HG02678 (cell line): ENCODE measurements around the gene SPPL2B.

Experiments
- ATAC-seq: cut with Tn5 transposase; IDR thresholded peaks from one replicate; pipeline ENCODE4 v1.9.1; 2021; ENCODE audit warnings: mild to moderate bottlenecking, moderate library complexity; ENCODE audit not compliant: unreplicated experiment

The SPPL2B gene

GRCh38 chr19:2353159-2353886, 24.8 kb downstream of the SPPL2B start:
- no peak for ATAC-seq

- ATAC-seq: no peak
These were observed 25.6 kb downstream of the SPPL2B start for GRCh38 chr19:2353887-2354592.

GRCh38 chr19:2354670-2355069, 26.2 kb downstream of the SPPL2B start:
- ATAC-seq: no peak

GRCh38 chr19:2355168-2356035, 26.9 kb downstream of the SPPL2B start:
- ATAC-seq: no peak

- no peak for ATAC-seq
These were observed 27.7 kb downstream of the SPPL2B start for GRCh38 chr19:2356036-2356646.

GRCh38 chr19:2357279-2358206, 29.1 kb downstream of the SPPL2B start:
- ATAC-seq: no peak

- ATAC-seq: no peak
These were observed 30.2 kb downstream of the SPPL2B start for GRCh38 chr19:2358548-2359173.

GRCh38 chr19:2359992-2360685, 31.7 kb downstream of the SPPL2B start, which contains the start of gene TMPRSS9:
Gene TMPRSS9, plus strand, starts transcription at chr19:2360265. Its CDS starts 29,521 bp downstream, at chr19:2389786.
- ATAC-seq: no peak

GRCh38 chr19:2360833-2361232, 32.3 kb downstream of the SPPL2B start:
- no peak for ATAC-seq

GRCh38 chr19:2361246-2362045, 33.0 kb downstream of the SPPL2B start:
- no peak for ATAC-seq

GRCh38 chr19:2362046-2362969, 33.8 kb downstream of the SPPL2B start:
- ATAC-seq: no peak

- ATAC-seq: no peak
These were observed 34.5 kb downstream of the SPPL2B start for GRCh38 chr19:2362970-2363300.

GRCh38 chr19:2363419-2363818, 34.9 kb downstream of the SPPL2B start:
- no peak for ATAC-seq

GRCh38 chr19:2365201-2365970, 36.9 kb downstream of the SPPL2B start:
- no peak for ATAC-seq

GRCh38 chr19:2371656-2372055, 43.2 kb downstream of the SPPL2B start:
- ATAC-seq: no peak

GRCh38 chr19:2372076-2372612, 43.7 kb downstream of the SPPL2B start:
- ATAC-seq: no peak
